GM23248 (cell line): Measurements from ENCODE around the gene RAD51B. TPM values are rescaled to one million over a fixed set of nuclear protein-coding genes. Genes with fewer than 3 reads are reported as not detected.

ENCODE experiments used
- DNase-seq: peaks from one replicate; pipeline ENCODE4 v3.0.0-alpha.2; 2015
- H2AFZ ChIP-seq: fragments of 200-600 bp; sonication (generic); 2 replicates; pipeline ENCODE4 v1.6.1; 2016; ENCODE audit warnings: antibody characterized with exemption
- H3F3A ChIP-seq: fragments of 200-600 bp; sonication (generic); 2 replicates; pipeline ENCODE4 v1.6.1; 2016; ENCODE audit warnings: mild to moderate bottlenecking, antibody characterized with exemption, mixed run types; ENCODE audit not compliant: insufficient read depth
- H3K27ac ChIP-seq: fragments of 200-600 bp; sonication (generic); 2 replicates; pipeline ENCODE4 v1.5.1; 2016; ENCODE audit warnings: mild to moderate bottlenecking
- H3K27me3 ChIP-seq: fragments of 200-600 bp; sonication (generic); replicated peaks from 2 replicates; pipeline ENCODE4 v1.6.1; 2016; ENCODE audit warnings: mild to moderate bottlenecking; ENCODE audit not compliant: insufficient read depth
- H3K36me3 ChIP-seq: fragments of 200-600 bp; sonication (generic); 2 replicates; pipeline ENCODE4 v1.6.1; 2016; ENCODE audit warnings: low read depth, mild to moderate bottlenecking
- H3K4me1 ChIP-seq: fragments of 200-600 bp; sonication (generic); 2 replicates; pipeline ENCODE4 v1.6.1; 2016; ENCODE audit warnings: mild to moderate bottlenecking; ENCODE audit not compliant: insufficient read depth
- H3K4me2 ChIP-seq: fragments of 200-600 bp; sonication (generic); one replicate; pipeline ENCODE4 v1.6.1; 2016; ENCODE audit warnings: mild to moderate bottlenecking; ENCODE audit not compliant: unreplicated experiment
- H3K4me3 ChIP-seq: fragments of 200-600 bp; sonication (generic); 2 replicates; pipeline ENCODE4 v1.5.1; 2016; ENCODE audit warnings: mild to moderate bottlenecking
- H3K79me2 ChIP-seq: fragments of 200-600 bp; sonication (generic); 2 replicates; pipeline ENCODE4 v1.6.1; 2016; ENCODE audit warnings: mild to moderate bottlenecking; ENCODE audit not compliant: insufficient read depth
- H3K9ac ChIP-seq: fragments of 200-600 bp; sonication (generic); 2 replicates; pipeline ENCODE4 v1.6.1; 2016; ENCODE audit warnings: mild to moderate bottlenecking
- H3K9me2 ChIP-seq: fragments of 200-600 bp; sonication (generic); 2 replicates; pipeline ENCODE4 v1.6.1; 2016; ENCODE audit warnings: mixed run types, mild to moderate bottlenecking, moderate library complexity; ENCODE audit not compliant: insufficient read depth
- H3K9me3 ChIP-seq: fragments of 200-600 bp; sonication (generic); one replicate; pipeline ENCODE4 v1.6.1; 2017; ENCODE audit warnings: low read depth
- H4K20me1 ChIP-seq: fragments of 200-600 bp; sonication (generic); 2 replicates; pipeline ENCODE4 v1.6.0; 2016; ENCODE audit not compliant: insufficient read depth
- EZH2 ChIP-seq: fragments of 200-600 bp; sonication (generic); IDR thresholded peaks from 2 replicates; pipeline ENCODE4 v1.6.1; 2018; ENCODE audit warnings: antibody characterized with exemption, mild to moderate bottlenecking; ENCODE audit not compliant: insufficient read depth, poor library complexity, severe bottlenecking
- EZH2phosphoT487 ChIP-seq: fragments of 200-600 bp; sonication (generic); IDR thresholded peaks from 2 replicates; pipeline ENCODE4 v1.6.1; 2018; ENCODE audit warnings: antibody characterized with exemption, moderate library complexity, mild to moderate bottlenecking, low read depth; ENCODE audit not compliant: insufficient read depth
- WGBS, 2 experiments: methylation state at CpG; one replicate each; pipeline ENCODE4 v1.1.6; 2015 to 2017; ENCODE audit warnings: low lambda C conversion rate in 2 of 2, low coverage in 1 of 2; ENCODE audit errors: missing lambda C conversion rate in 2 of 2; 5-methylcytosine and 5-hydroxymethylcytosine counted together
- in situ Hi-C: fragments of 300-500 bp; cut with MboI; formaldehyde crosslinking; loops from 2 replicates; pipeline ENCODE4 v1.15.0; 2020
- polyA plus RNA-seq: library from polyadenylated mRNA; unstranded; fragments of >200 nt; fragmentation: Nextera tagmentation; extraction: Ambion mirVana; gene quantifications from 2 replicates; pipeline ENCODE4 v1.2.1, GENCODE V29; 2016
- total RNA-seq: library from RNA; depleted of rRNA; stranded (reverse); fragments of >200 nt; shearing (Covaris generic); gene quantifications from 2 replicates; pipeline ENCODE4 v1.2.3, GENCODE V29; 2014

The RAD51B gene
- total and polyA plus RNA-seq, 2 experiments from 2014 or later = 4.0 to 8.8 TPM

DNA sequence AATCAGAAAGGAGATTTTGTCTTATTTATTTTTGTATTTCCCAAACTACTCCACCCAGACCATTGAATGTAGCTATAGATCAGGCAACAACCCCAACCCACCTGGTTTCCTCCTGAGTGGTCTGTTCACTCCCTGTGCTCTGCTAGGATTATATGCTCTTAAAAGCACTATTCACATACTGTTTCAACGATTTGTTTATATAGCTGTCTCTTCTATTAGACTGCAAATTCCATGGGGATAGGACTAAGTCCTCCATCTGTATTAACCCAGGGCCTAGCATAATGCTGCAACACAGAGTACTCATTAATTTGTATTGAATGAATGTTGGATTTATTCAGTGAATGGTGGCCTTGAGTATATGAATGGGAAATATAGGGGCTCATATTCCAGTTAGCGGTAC lies 307.6 kb downstream of the RAD51B start:
- H3K9ac ChIP-seq = no peak overlapping the region
- no peaks in the 10 kb centered on the region for H3K9me2 ChIP-seq
- no peak overlapping the region for H3K27ac ChIP-seq
- TF ChIP-seq EZH2 = no peak
- TF ChIP-seq EZH2phosphoT487 = no peak
- no peak overlapping the region for H3K4me3 ChIP-seq
- no peaks in the 10 kb centered on the region for H3K9me3 ChIP-seq
- H3K36me3 ChIP-seq = no peaks in the 10 kb centered on the region
- WGBS, 2 experiments = 94 to 95% methylated on average over 2 of the region's 2 CpGs
- H3K4me2 ChIP-seq = no peak overlapping the region
- DNase-seq = no peak
- peaks cover 21% of the 10 kb centered on the region for H3K4me1 ChIP-seq
- H3K79me2 ChIP-seq = no peaks in the 10 kb centered on the region
- in situ Hi-C loops = no loop called here
- no peaks in the 10 kb centered on the region for H3K27me3 ChIP-seq
- no peak overlapping the region for H2AFZ ChIP-seq
- peaks cover 22% of the 10 kb centered on the region for H3F3A ChIP-seq
- no peaks in the 10 kb centered on the region for H4K20me1 ChIP-seq

- TF ChIP-seq EZH2phosphoT487 (no peak), EZH2 (no peak)
- peaks cover 16% of the 10 kb centered on the region for H3K4me1 ChIP-seq
- H3K4me3 ChIP-seq = no peak overlapping the region
- no peak overlapping the region for H3K4me2 ChIP-seq
- H3F3A ChIP-seq = peaks cover under 1% of the 10 kb centered on the region
- no peak overlapping the region for H3K27ac ChIP-seq
- no peak overlapping the region for H3K9ac ChIP-seq
- no peaks in the 10 kb centered on the region for H3K36me3 ChIP-seq
- no peaks in the 10 kb centered on the region for H3K79me2 ChIP-seq
- DNase-seq = no peak
- H3K27me3 ChIP-seq = no peaks in the 10 kb centered on the region
- in situ Hi-C loops = no loop called here
- no peak overlapping the region for H2AFZ ChIP-seq
- H3K9me3 ChIP-seq = no peaks in the 10 kb centered on the region
- no peaks in the 10 kb centered on the region for H4K20me1 ChIP-seq
- no peaks in the 10 kb centered on the region for H3K9me2 ChIP-seq
Observed at GRCh38 chr14:68131907-68132306, 312.3 kb downstream of the RAD51B start.

DNA sequence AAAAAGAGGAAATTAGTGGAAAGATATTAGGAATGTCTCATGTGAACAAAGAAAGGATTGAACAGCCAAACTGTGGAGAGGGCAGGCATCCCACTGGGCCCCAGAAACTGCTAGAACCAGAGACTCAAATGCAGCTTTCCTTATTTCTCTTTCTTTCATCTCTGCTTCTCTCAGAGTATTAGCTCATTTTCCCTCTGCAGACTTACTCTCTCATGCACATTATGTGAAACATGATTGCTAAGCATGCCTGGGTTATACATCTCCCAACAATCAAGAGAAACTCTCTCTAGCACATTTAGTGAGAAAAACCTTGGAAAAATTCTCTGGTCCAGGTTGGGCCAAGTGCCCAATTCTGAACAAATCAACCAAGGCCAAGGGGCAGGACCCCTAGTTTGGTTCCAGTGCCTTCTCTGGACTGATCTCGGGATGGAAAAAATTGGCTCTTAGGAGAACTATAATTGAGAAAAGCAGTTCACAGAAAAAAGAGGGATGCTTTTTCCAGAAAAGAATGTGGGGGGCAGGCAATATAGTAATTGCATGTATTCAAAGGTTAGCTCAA lies 313.1 kb downstream of the RAD51B start:
- no peaks in the 10 kb centered on the region for H3K9me3 ChIP-seq
- no peak overlapping the region for H2AFZ ChIP-seq
- no peaks in the 10 kb centered on the region for H3K27me3 ChIP-seq
- no peak overlapping the region for H3K27ac ChIP-seq
- peaks cover 24% of the 10 kb centered on the region for H3K4me1 ChIP-seq
- no peak overlapping the region for H3K4me3 ChIP-seq
- 20 to 53% methylated on average over 1 of the region's 1 CpG for WGBS, 2 experiments
- H3K4me2 ChIP-seq = no peak overlapping the region
- H3F3A ChIP-seq = peaks cover 7% of the 10 kb centered on the region
- in situ Hi-C loops = no loop called here
- H3K79me2 ChIP-seq = no peaks in the 10 kb centered on the region
- no peaks in the 10 kb centered on the region for H3K9me2 ChIP-seq
- H3K9ac ChIP-seq = no peak overlapping the region
- H4K20me1 ChIP-seq = no peaks in the 10 kb centered on the region
- H3K36me3 ChIP-seq = no peaks in the 10 kb centered on the region
- DNase-seq = no peak
- no peak for TF ChIP-seq EZH2phosphoT487
- TF ChIP-seq EZH2 = no peak

DNA sequence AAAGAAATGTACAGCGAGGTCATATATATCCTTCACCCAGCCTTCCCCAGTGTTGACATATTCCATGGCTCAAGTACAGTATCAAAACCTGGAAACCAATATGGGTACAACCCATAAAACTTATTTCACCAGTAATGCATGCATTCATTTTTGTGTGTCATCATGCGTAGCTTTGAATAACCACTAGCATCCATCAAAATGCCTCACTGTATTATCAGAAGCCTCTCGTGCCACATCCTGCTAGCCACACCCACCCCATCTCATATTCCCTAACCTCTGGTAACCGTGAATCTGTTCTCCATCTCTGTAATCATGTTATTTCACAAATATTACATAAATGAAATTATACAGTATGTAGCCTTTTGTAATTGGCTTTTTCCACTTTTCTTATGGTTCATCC lies 314.3 kb downstream of the RAD51B start:
- no peak overlapping the region for H3K9ac ChIP-seq
- H3K27me3 ChIP-seq = no peaks in the 10 kb centered on the region
- no peak for TF ChIP-seq EZH2
- no peak for TF ChIP-seq EZH2phosphoT487
- WGBS, 2 experiments = 93 to 99% methylated on average over 4 of the region's 4 CpGs
- no peaks in the 10 kb centered on the region for H4K20me1 ChIP-seq
- no peak for DNase-seq
- H3K79me2 ChIP-seq = no peaks in the 10 kb centered on the region
- no peak overlapping the region for H3K4me3 ChIP-seq
- H3K9me2 ChIP-seq = no peaks in the 10 kb centered on the region
- no peaks in the 10 kb centered on the region for H3K9me3 ChIP-seq
- no peak overlapping the region for H2AFZ ChIP-seq
- H3K4me2 ChIP-seq = no peak overlapping the region
- peaks cover 35% of the 10 kb centered on the region for H3K4me1 ChIP-seq
- in situ Hi-C loops = no loop called here
- H3K36me3 ChIP-seq = no peaks in the 10 kb centered on the region
- H3K27ac ChIP-seq = no peak overlapping the region
- peaks cover 18% of the 10 kb centered on the region for H3F3A ChIP-seq

DNA sequence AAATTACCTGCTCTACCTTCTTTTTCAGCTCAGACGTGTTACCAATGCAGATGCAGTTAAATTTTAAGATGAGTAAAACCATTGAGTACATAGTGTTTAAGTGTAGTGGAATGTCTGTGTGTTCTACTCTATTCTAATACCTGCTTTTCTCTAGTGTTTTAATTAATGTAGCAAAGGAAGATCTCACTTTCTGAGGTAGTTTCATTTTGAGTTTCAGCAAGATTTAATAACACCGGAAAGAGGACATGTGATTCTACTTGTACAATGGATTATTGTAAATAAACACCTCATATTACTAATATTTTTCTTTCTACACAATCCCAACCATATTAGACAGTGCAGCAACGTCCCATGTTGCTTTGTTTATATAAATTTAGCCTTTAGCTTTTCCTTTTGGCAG lies 315.4 kb downstream of the RAD51B start:
- H3K9ac ChIP-seq = 0 out of 2 replicates have a peak overlapping the region, but pooled peaks have one; percentile 28
- in situ Hi-C loops = no loop called here
- peaks cover 29% of the 10 kb centered on the region for H3F3A ChIP-seq
- TF ChIP-seq EZH2phosphoT487 = no peak
- no peak for TF ChIP-seq EZH2
- peaks cover 46% of the 10 kb centered on the region for H3K4me1 ChIP-seq
- no peaks in the 10 kb centered on the region for H3K79me2 ChIP-seq
- no peaks in the 10 kb centered on the region for H3K9me2 ChIP-seq
- peak overlapping the region; percentile 65 for H3K27ac ChIP-seq
- H2AFZ ChIP-seq = peak overlapping the region; percentile 6
- no peak overlapping the region for H3K4me2 ChIP-seq
- 67 to 70% methylated on average over 3 of the region's 3 CpGs for WGBS, 2 experiments
- H3K27me3 ChIP-seq = no peaks in the 10 kb centered on the region
- no peaks in the 10 kb centered on the region for H3K9me3 ChIP-seq
- H4K20me1 ChIP-seq = no peaks in the 10 kb centered on the region
- no peak overlapping the region for H3K4me3 ChIP-seq
- no peaks in the 10 kb centered on the region for H3K36me3 ChIP-seq
- no peak for DNase-seq
